Fibroblast of skin of right quadriceps (primary cell): ENCODE results near the gene UCHL3.

Source experiments
- DNase-seq: peaks from one replicate; pipeline ENCODE4 v3.0.0-alpha.2; 2013

Gene UCHL3

GRCh38 chr13:75635101-75635827, 85.7 kb downstream of the UCHL3 start:
- no peak for DNase-seq

GRCh38 chr13:75635828-75636435, 86.3 kb downstream of the UCHL3 start, which contains the start of gene LMO7:
Gene LMO7 (plus strand): TSS chr13:75636330. CDS start chr13:75636658, 328 bp downstream.
- DNase-seq: peak; percentile 63

GRCh38 chr13:75636436-75637180, 87.0 kb downstream of the UCHL3 start:
- DNase-seq: peak; percentile 38

- no peak for DNase-seq
These were observed 87.7 kb downstream of the UCHL3 start for GRCh38 chr13:75637181-75637750.

GRCh38 chr13:75639454-75639853, 89.9 kb downstream of the UCHL3 start:
- no peak for DNase-seq

GRCh38 chr13:75641026-75641425, 91.4 kb downstream of the UCHL3 start:
- no peak for DNase-seq

- DNase-seq: no peak
These were observed 93.6 kb downstream of the UCHL3 start for GRCh38 chr13:75643182-75643581.

- DNase-seq: no peak
These were observed 94.1 kb downstream of the UCHL3 start for GRCh38 chr13:75643693-75644092.

- DNase-seq: peak; percentile 57
These were observed 95.5 kb downstream of the UCHL3 start for GRCh38 chr13:75645141-75645540.

- peak; percentile 42 for DNase-seq
These were observed 97.7 kb downstream of the UCHL3 start for GRCh38 chr13:75647126-75647784.

GRCh38 chr13:75648446-75648845, 98.9 kb downstream of the UCHL3 start:
- DNase-seq: no peak

GRCh38 chr13:75651013-75651412, 101.4 kb downstream of the UCHL3 start:
- DNase-seq: peak; percentile 80

GRCh38 chr13:75652726-75653125, 103.1 kb downstream of the UCHL3 start:
- peak; percentile 33 for DNase-seq
